A673 (cell line): ENCODE measurements around the gene KRT77.

Source experiments
- CTCF ChIP-seq: fragments of 300-800, 200-600 bp; sonication (generic); conservative IDR thresholded peaks from 2 replicates; pipeline ENCODE4 v1.5.1; 2017; ENCODE audit warnings: low read depth, mild to moderate bottlenecking, antibody characterized with exemption, low read length, moderate library complexity, mixed read lengths
- EZH2 ChIP-seq: fragments of 200-600 bp; sonication (generic); IDR thresholded peaks from 2 replicates; pipeline ENCODE4 v1.6.1; 2017; ENCODE audit warnings: borderline replicate concordance, low read depth, mild to moderate bottlenecking, mixed read lengths, antibody characterized with exemption, low read length; ENCODE audit not compliant: poor library complexity, severe bottlenecking

DNA sequence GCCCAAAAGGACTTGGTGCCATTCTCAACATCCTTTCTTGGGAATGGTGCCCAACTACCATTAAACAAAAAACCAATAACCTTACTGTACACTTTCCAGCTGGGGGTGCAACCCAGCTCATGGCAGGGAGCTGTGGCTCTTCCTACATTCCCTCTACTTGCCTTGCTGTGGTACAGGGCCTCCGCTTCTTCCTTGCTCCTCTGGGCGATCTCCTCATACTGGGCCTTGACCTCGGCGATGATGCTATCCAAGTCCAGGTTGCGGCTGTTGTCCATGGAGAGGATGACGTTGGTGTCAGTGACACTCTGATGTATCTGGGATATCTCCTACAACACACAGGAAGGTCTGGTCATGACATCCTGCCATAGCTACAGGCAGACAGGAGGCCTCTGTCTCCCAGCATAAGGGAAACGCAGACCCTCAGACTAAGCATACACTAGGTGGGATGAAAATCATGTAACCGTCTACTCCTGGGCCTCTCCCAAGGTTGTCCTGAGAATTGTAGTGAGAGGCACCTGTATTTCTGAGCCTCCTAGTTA lies 55.2 kb downstream of the KRT77 start:
- TF ChIP-seq CTCF: no peak
- no peak for TF ChIP-seq EZH2
